ENCODE data around the gene ZNF431. TPM values are rescaled to one million over a fixed set of nuclear protein-coding genes. Genes with fewer than 3 reads are reported as not detected.

Gene ZNF431
- total RNA-seq, 1 experiment from 2014 or later, result 17.9 TPM

GRCh38 chr19:21148681-21149080 lies 6.8 kb downstream of the ZNF431 start:
- BruUV-seq (replicated peaks), result no TSS peak
- Histone ChIP-seq H3K27me3 (replicated peaks; ENCODE audit: control insufficient read depth, insufficient read depth, low read length) (no peaks in the 10 kb centered on the region), H3K36me3 (ENCODE audit: control insufficient read depth, insufficient read depth, low read length) (no peaks in the 10 kb centered on the region; the same call in 1 of the 2 replicates), H3K4me3 (ENCODE audit: low read depth, low read length) (no peak overlapping the region), H3K9me3 (no peaks in the 10 kb centered on the region), H3K4me1 (no peaks in the 10 kb centered on the region)
- Mint-ChIP-seq H3K27me3 (ENCODE audit: insufficient read depth, unreplicated experiment) (no peaks in the 10 kb centered on the region), H3K9me3 (ENCODE audit: unreplicated experiment) (no peaks in the 10 kb centered on the region), H3K4me1 (ENCODE audit: low read depth, unreplicated experiment) (no peaks in the 10 kb centered on the region), H3K27ac (ENCODE audit: unreplicated experiment) (no peak overlapping the region), H3K4me3 (ENCODE audit: unreplicated experiment) (no peak overlapping the region), H3K36me3 (ENCODE audit: insufficient read depth, unreplicated experiment) (peaks cover 89% of the 10 kb centered on the region)
- POLR2A ChIA-PET, result no interaction called here
- CTCF ChIA-PET, result no interaction called here
- TF ChIP-seq CTCF (IDR thresholded peaks at IDR 0.05; ENCODE audit: insufficient read depth in 1 of 2, low read depth in 1 of 2, low read length in 1 of 2, severe bottlenecking in 1 of 2, unreplicated experiment in 1 of 2), result no peak
- intact Hi-C loops (cut with micrococcal nuclease; ENCODE audit: unreplicated experiment), result loop anchor here (10.0 kb wide), 1 partner anchor 124 kb away; the partner anchor contains the start of gene ZNF430
- DNase-seq, result no peak

GRCh38 chr19:21149877-21150276 lies 8.0 kb downstream of the ZNF431 start:
- BruUV-seq (replicated peaks), result no TSS peak
- ChIA-PET CTCF (no interaction called here), POLR2A (no interaction called here)
- H3K9me3 ChIP-seq, result no peaks in the 10 kb centered on the region
- H3K36me3 Mint-ChIP-seq (ENCODE audit: insufficient read depth, unreplicated experiment), result peaks cover 81% of the 10 kb centered on the region
- H3K4me1 Mint-ChIP-seq (ENCODE audit: low read depth, unreplicated experiment), result no peaks in the 10 kb centered on the region
- intact Hi-C loops (cut with micrococcal nuclease; ENCODE audit: unreplicated experiment), result loop anchor here (10.0 kb wide), 1 partner anchor 125 kb away; the partner anchor contains the start of gene ZNF430
- no peak overlapping the region for H3K27ac Mint-ChIP-seq (ENCODE audit: unreplicated experiment)
- no peak overlapping the region for H3K4me3 Mint-ChIP-seq (ENCODE audit: unreplicated experiment)
- no peak overlapping the region for H3K4me3 ChIP-seq (ENCODE audit: low read depth, low read length)
- H3K4me1 ChIP-seq, result no peaks in the 10 kb centered on the region
- H3K27me3 Mint-ChIP-seq (ENCODE audit: insufficient read depth, unreplicated experiment), result no peaks in the 10 kb centered on the region
- no peak for TF ChIP-seq CTCF (IDR thresholded peaks at IDR 0.05; ENCODE audit: insufficient read depth in 1 of 2, low read depth in 1 of 2, low read length in 1 of 2, severe bottlenecking in 1 of 2, unreplicated experiment in 1 of 2)
- no peaks in the 10 kb centered on the region for H3K27me3 ChIP-seq (replicated peaks; ENCODE audit: control insufficient read depth, insufficient read depth, low read length)
- DNase-seq, result no peak
- no peaks in the 10 kb centered on the region; the same call in 1 of the 2 replicates for H3K36me3 ChIP-seq (ENCODE audit: control insufficient read depth, insufficient read depth, low read length)
- H3K9me3 Mint-ChIP-seq (ENCODE audit: unreplicated experiment), result no peaks in the 10 kb centered on the region

- no peak for TF ChIP-seq CTCF (IDR thresholded peaks at IDR 0.05; ENCODE audit: insufficient read depth in 1 of 2, low read depth in 1 of 2, low read length in 1 of 2, severe bottlenecking in 1 of 2, unreplicated experiment in 1 of 2)
- no peak for DNase-seq
- Mint-ChIP-seq H3K27me3 (ENCODE audit: insufficient read depth, unreplicated experiment) (no peaks in the 10 kb centered on the region), H3K36me3 (ENCODE audit: insufficient read depth, unreplicated experiment) (peaks cover 72% of the 10 kb centered on the region), H3K27ac (ENCODE audit: unreplicated experiment) (no peak overlapping the region), H3K4me3 (ENCODE audit: unreplicated experiment) (no peak overlapping the region), H3K9me3 (ENCODE audit: unreplicated experiment) (no peaks in the 10 kb centered on the region), H3K4me1 (ENCODE audit: low read depth, unreplicated experiment) (no peaks in the 10 kb centered on the region)
- no TSS peak for BruUV-seq (replicated peaks)
- ChIA-PET CTCF (no interaction called here), POLR2A (no interaction called here)
- Histone ChIP-seq H3K27me3 (replicated peaks; ENCODE audit: control insufficient read depth, insufficient read depth, low read length) (no peaks in the 10 kb centered on the region), H3K9me3 (no peaks in the 10 kb centered on the region), H3K4me3 (ENCODE audit: low read depth, low read length) (no peak overlapping the region), H3K4me1 (no peaks in the 10 kb centered on the region), H3K36me3 (ENCODE audit: control insufficient read depth, insufficient read depth, low read length) (no peaks in the 10 kb centered on the region; the same call in 1 of the 2 replicates)
- intact Hi-C loops (cut with micrococcal nuclease; ENCODE audit: unreplicated experiment), result loop anchor here (1.0 kb wide), 1 partner anchor 62 kb away; no protein-coding TSS in a partner anchor
Observed at GRCh38 chr19:21151460-21151859, 9.6 kb downstream of the ZNF431 start.

All from Caco-2 (cell line).